Fibroblast of villous mesenchyme (primary cell): Measurements from ENCODE around the gene C6orf136. TPM values are rescaled to one million over a fixed set of nuclear protein-coding genes. Genes with fewer than 3 reads are reported as not detected.
A peak's percentile ranks its signal among the peaks of the same experiment; 100 is the strongest.
"Not testable (repeated sequence)": the region's sequence is repeated elsewhere in the genome, so short reads cannot be mapped to it uniquely, and the experiment has no call there.

Experiments used
- DNase-seq: peaks from one replicate; pipeline ENCODE4 v3.0.0-alpha.2; 2010; ENCODE audit warnings: low read depth
- H3K4me3 ChIP-seq: 2 replicates; pipeline ENCODE4 v1.5.1; 2011; ENCODE audit warnings: low read depth, mild to moderate bottlenecking, low read length
- CTCF ChIP-seq: IDR thresholded peaks from 2 replicates; pipeline ENCODE4 v1.5.1; 2012; ENCODE audit warnings: low read depth, mild to moderate bottlenecking, low read length; ENCODE audit not compliant: insufficient read depth
- total RNA-seq: library from RNA; depleted of rRNA; stranded (reverse); fragments of >200 nt; gene quantifications from 2 replicates; pipeline ENCODE4 v1.2.3, GENCODE V29; 2012

The C6orf136 gene
- total RNA-seq = 4.8 and 9.9 TPM in 2 replicates

DNA sequence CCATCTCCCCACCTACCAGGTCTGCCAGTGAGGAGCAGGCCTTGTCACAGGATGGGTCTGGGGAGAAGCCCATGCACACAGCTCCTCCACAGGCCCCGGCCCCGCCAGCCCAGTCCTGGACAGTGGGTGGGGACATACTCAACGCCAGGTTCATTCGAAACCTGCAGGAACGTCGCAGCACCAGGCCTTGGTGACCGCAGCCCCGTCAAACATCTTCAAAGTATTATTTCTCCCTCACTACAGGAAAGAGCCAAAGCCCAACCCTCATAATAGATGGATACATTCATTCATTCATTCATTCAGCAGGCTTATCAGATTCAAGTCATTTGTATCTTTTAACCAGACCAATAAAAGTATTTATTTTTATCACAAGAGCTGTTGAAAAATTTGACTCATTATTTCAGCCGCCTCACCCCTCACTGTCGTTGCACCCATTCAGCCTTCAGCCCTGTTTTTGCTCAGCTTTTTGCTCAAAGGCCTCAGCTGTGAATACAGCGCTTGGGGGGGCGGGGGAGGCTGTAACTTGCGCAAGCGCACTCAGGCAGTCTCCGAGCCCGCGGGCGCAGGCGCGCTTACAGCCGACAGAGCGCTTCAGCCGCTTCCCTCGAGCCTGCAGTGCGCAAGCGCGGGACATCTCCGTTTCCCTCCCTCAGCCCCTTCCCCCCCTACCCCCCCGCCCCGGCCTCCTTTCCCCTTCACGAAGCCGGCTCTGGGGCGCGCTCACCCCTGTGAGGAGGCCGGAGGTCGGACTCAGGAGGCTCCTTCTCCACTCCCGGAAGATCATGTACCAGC lies at the start of gene C6orf136:
Gene C6orf136 (plus strand): TSS at position 684 of the 792 bp plus-strand sequence. CDS start 99 bp downstream, at position 783.
- TF ChIP-seq CTCF = no peak
- DNase-seq = peak; percentile 91

GRCh38 chr6:30597315-30598144 lies 49.4 kb upstream of the C6orf136 start:
- DNase-seq = peak; percentile 79
- peak; percentile 85 for TF ChIP-seq CTCF
- H3K4me3 ChIP-seq = not testable (repeated sequence)

More for the DNA sequence above, at the start of gene C6orf136:
- H3K4me3 ChIP-seq = peak within 1 kb of the TSS; percentile 91

- TF ChIP-seq CTCF = no peak
Measured at GRCh38 chr6:30598912-30599624, 47.9 kb upstream of the C6orf136 start.

DNA sequence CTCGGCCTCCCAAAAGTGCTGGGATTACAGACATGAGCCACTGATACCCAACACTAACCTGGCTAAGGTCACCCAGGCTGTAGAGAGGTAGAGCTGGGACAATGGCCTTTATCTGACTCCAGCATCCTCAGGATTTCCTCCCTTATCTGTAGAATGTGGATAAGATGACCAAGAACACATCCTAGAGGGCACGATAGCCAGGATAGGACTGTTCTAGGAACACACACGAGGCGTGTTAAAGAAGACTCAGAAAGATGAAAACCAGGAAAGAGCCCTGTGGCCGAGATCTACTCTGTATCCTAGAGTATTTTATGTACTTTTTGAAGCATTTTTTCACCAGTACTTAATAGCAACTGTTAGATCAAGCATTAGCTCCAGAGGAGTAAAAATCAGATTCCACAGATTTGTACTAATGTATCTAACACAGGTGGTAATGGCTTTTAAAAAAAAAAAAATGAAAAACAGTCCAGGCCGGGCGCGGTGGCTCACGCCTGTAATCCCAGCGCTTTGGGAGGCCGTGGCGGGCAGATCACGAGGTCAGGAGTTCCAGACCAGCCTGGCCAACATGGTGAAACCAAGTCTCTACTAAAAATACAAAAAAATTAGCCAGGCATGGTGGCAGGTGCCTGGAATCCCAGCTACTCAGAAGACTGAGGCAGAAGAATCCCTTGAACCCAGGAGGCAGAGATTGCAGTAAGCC lies 47.2 kb upstream of the C6orf136 start:
- DNase-seq = no peak
- H3K4me3 ChIP-seq = no peak overlapping the region

More at GRCh38 chr6:30598912-30599624, 47.9 kb upstream of the C6orf136 start:
- no peak overlapping the region for H3K4me3 ChIP-seq
- no peak for DNase-seq

GRCh38 chr6:30600451-30600961 lies 46.4 kb upstream of the C6orf136 start:
- H3K4me3 ChIP-seq = no peak overlapping the region
- no peak for DNase-seq
- no peak for TF ChIP-seq CTCF

More for the DNA sequence above, 47.2 kb upstream of the C6orf136 start:
- no peak for TF ChIP-seq CTCF

DNA sequence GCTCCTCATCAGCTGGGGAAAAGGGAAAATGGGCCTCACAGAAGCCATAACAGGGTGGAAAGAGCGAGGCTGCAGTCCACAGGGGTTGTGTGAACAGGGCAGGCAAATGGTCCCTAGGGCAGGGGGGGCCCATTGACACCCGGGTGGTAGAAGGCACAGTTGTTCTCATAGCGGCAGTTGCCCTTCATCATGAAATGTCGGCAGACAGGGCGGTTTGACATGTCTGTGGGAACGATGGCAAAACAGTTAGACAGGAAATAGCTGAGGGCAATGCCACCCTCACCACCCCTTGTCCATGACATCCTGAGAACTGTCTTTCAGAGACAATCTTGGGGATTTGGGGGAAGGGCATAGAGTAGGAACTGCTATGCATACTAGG lies 45.5 kb upstream of the C6orf136 start:
- DNase-seq = no peak
- H3K4me3 ChIP-seq = no peak overlapping the region
- no peak for TF ChIP-seq CTCF
